Activated T-helper 1 cell treated with anti-CD3 and anti-CD28 coated beads, Interleukin-12 subunit alpha, Interleukin-12 subunit beta, Interleukin-2, Interleukin-4 antibody, amounts not matched to agents 30 ng/mL and 10 ng/mL and 1 ng/mL, durations not matched to agents 14 hours and 24 hours and 36 hours (primary cell): ENCODE data around the gene LGR5. TPM values are rescaled to one million over a fixed set of nuclear protein-coding genes. Genes with fewer than 3 reads are reported as not detected.

Experiments used
- DNase-seq: peaks from one replicate; pipeline ENCODE4 v3.0.0; 2021; ENCODE audit warnings: low spot score
- H3K27ac Mint-ChIP-seq: one replicate; pipeline ENCODE4 v1.8.0; 2021; ENCODE audit warnings: mild to moderate bottlenecking, mixed read lengths
- H3K27me3 Mint-ChIP-seq: one replicate; pipeline ENCODE4 v1.8.0; 2022; ENCODE audit warnings: mild to moderate bottlenecking, moderate library complexity, mixed read lengths; ENCODE audit not compliant: insufficient read depth
- H3K36me3 Mint-ChIP-seq: one replicate; pipeline ENCODE4 v1.8.0; 2021; ENCODE audit warnings: low read depth, mixed read lengths
- H3K4me1 Mint-ChIP-seq: one replicate; pipeline ENCODE4 v1.8.0; 2021; ENCODE audit warnings: low read depth, mixed read lengths
- H3K4me3 Mint-ChIP-seq: one replicate; pipeline ENCODE4 v1.8.0; 2021; ENCODE audit warnings: mild to moderate bottlenecking, moderate library complexity, mixed read lengths
- H3K9me3 Mint-ChIP-seq: one replicate; pipeline ENCODE4 v1.8.0; 2021; ENCODE audit warnings: mixed read lengths
- intact Hi-C: fragments of 100-400 bp; cut with micrococcal nuclease; formaldehyde crosslinking; loops from one replicate; pipeline ENCODE4 v1.15.1; 2024
- total RNA-seq: library from RNA; stranded (reverse); gene quantifications from 2 replicates; pipeline ENCODE4 v1.2.3, GENCODE V29; 2022

Gene LGR5
- total RNA-seq, 1 donor from 2014 or later, result not detected

DNA sequence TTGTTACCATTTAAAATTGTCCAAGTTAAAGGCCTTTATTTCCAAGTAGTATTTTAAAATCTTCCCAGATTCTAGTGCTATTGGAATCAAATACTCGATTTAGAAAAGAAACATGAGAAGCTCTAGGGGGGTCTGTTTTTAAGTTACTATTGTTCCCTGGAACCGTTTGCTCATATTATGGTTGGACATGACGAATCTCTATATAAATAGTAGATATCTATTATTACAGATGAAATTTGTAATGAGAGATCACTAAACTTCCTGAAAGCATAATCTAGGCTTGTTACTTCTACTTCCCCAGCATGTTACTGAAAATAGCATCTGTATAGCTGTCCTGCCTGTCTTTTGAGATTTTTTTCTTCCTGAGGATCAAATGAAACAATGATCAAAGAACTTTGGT is 70.1 kb downstream of the LGR5 start:
- Mint-ChIP-seq H3K4me1 (no peaks in the 10 kb centered on the region), H3K27me3 (peaks cover 2% of the 10 kb centered on the region), H3K27ac (no peak overlapping the region), H3K36me3 (no peaks in the 10 kb centered on the region), H3K4me3 (no peak overlapping the region), H3K9me3 (no peaks in the 10 kb centered on the region)
- no peak for DNase-seq
- intact Hi-C loops, result no loop called here

- DNase-seq, result no peak
- Mint-ChIP-seq H3K9me3 (no peaks in the 10 kb centered on the region), H3K27ac (no peak overlapping the region), H3K4me3 (no peak overlapping the region), H3K36me3 (no peaks in the 10 kb centered on the region), H3K27me3 (peaks cover 2% of the 10 kb centered on the region), H3K4me1 (no peaks in the 10 kb centered on the region)
- intact Hi-C loops, result no loop called here
Measured at GRCh38 chr12:71517145-71517846, 77.7 kb downstream of the LGR5 start.

DNA sequence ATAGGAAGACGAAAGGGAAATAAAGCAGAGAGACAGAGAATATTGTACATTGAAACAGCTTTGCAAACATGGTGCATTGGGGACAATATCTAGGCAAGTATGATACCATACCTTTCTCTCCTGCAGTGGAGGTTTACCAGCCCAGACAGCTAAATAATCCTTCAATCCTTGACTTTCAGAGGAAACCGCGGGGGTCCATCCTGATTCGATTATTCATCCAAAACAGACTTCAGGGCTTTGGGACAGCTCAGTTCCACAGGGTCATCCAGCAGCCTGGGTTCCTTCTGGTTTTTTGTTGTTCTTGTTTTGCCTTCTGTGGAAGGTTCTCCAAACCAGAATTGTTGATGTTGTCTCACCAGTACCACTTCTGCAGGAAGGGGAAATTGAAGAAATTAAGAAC is 81.5 kb downstream of the LGR5 start:
- Mint-ChIP-seq H3K27me3 (peaks cover 2% of the 10 kb centered on the region), H3K36me3 (no peaks in the 10 kb centered on the region), H3K9me3 (no peaks in the 10 kb centered on the region), H3K27ac (no peak overlapping the region), H3K4me3 (no peak overlapping the region), H3K4me1 (no peaks in the 10 kb centered on the region)
- DNase-seq, result no peak
- intact Hi-C loops, result no loop called here

- DNase-seq, result no peak
- no peaks in the 10 kb centered on the region for H3K4me1 Mint-ChIP-seq
- no peaks in the 10 kb centered on the region for H3K36me3 Mint-ChIP-seq
- no peaks in the 10 kb centered on the region for H3K9me3 Mint-ChIP-seq
- H3K27me3 Mint-ChIP-seq, result peaks cover 2% of the 10 kb centered on the region
- H3K4me3 Mint-ChIP-seq, result no peak overlapping the region
- intact Hi-C loops, result no loop called here
- no peak overlapping the region for H3K27ac Mint-ChIP-seq
Measured at GRCh38 chr12:71524626-71525025, 85.0 kb downstream of the LGR5 start.

DNA sequence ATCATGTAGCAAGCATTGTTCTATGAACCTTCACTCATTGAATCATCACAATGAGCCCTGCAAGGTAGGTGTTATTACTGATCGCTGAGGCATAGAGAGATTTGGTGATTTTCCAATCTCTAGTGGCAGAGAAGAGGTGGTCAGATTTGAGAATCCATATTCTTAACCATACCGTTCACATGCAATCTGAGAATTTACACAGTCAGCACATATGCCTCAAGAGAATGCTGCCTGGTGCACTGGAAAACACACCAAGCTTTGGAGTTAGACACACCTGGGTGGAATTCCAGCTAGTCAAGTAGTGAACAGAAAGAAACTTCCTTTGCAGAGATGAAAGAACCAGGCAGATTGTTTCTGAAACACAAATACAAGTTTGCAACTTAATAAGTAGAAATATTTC is 94.1 kb downstream of the LGR5 start:
- Mint-ChIP-seq H3K9me3 (no peaks in the 10 kb centered on the region), H3K4me1 (no peaks in the 10 kb centered on the region), H3K36me3 (no peaks in the 10 kb centered on the region), H3K27ac (no peak overlapping the region), H3K4me3 (no peak overlapping the region), H3K27me3 (peaks cover 9% of the 10 kb centered on the region)
- no peak for DNase-seq
- intact Hi-C loops, result no loop called here

GRCh38 chr12:71536279-71536938 is 96.8 kb downstream of the LGR5 start:
- H3K36me3 Mint-ChIP-seq, result no peaks in the 10 kb centered on the region
- H3K9me3 Mint-ChIP-seq, result no peaks in the 10 kb centered on the region
- no peak for DNase-seq
- H3K4me3 Mint-ChIP-seq, result no peak overlapping the region
- intact Hi-C loops, result no loop called here
- H3K27me3 Mint-ChIP-seq, result peaks cover 12% of the 10 kb centered on the region
- no peaks in the 10 kb centered on the region for H3K4me1 Mint-ChIP-seq
- H3K27ac Mint-ChIP-seq, result no peak overlapping the region

DNA sequence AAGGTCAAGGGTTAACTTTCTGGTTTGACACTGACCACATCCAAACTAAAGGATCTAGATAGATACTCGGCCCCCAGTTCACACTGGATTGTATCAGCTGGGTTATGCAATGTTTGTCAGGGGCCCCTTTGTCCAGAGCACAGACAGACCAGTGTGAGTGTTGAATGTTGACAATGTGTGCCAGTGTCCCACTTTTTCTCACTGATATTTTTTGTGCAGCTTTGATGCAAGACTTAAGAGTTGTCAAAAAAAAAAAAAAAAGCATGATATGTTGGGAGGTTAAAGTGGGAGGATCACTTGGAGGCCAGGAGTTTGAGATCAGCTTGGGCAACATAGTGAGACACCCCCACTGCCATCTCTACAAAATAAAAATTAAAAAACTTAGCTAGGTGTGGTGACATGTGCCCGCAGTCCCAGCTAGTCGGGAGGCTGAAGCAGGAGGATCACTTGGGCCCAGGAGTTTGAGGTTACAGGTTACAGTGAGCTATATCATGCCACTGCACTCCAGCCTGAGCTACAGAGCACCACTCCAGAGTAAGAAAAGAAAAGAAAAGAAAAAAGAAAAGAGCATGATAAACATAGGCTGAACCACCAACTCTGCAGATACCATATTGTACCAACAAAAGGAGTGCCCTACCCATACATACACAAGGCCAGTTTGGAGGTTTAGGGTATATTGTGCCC is 97.5 kb downstream of the LGR5 start:
- Mint-ChIP-seq H3K36me3 (no peaks in the 10 kb centered on the region), H3K27ac (no peak overlapping the region)
- intact Hi-C loops, result no loop called here

GRCh38 chr12:71538807-71539206 is 99.2 kb downstream of the LGR5 start:
- H3K36me3 Mint-ChIP-seq, result no peaks in the 10 kb centered on the region
- no peak for DNase-seq
- no peaks in the 10 kb centered on the region for H3K4me1 Mint-ChIP-seq
- intact Hi-C loops, result no loop called here
- H3K27ac Mint-ChIP-seq, result no peak overlapping the region
- no peak overlapping the region for H3K4me3 Mint-ChIP-seq
- no peaks in the 10 kb centered on the region for H3K9me3 Mint-ChIP-seq
- peaks cover 12% of the 10 kb centered on the region for H3K27me3 Mint-ChIP-seq

More for the DNA sequence above, 97.5 kb downstream of the LGR5 start:
- Mint-ChIP-seq H3K27me3 (peaks cover 12% of the 10 kb centered on the region), H3K4me1 (no peaks in the 10 kb centered on the region), H3K4me3 (no peak overlapping the region), H3K9me3 (no peaks in the 10 kb centered on the region)
- DNase-seq, result no peak

DNA sequence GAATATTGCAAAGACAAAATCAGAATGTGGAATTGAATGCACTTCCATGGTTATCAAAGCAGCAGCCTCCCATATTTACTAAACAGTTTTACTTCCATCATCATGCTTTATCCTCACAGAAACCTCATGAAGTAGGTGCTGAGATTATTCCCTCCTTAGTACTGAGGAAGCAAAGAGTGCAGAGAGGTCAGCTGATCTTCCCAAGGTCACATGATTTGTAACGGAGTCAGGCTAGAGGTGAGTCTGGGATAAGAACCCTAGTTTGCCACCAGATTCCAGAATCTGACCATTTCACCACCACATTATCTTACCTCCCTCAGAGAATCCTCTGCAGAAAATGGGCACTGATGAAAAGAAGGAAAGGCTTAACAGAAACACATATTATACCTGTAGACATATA is 102.0 kb downstream of the LGR5 start:
- no peak overlapping the region for H3K27ac Mint-ChIP-seq
- no peaks in the 10 kb centered on the region for H3K4me1 Mint-ChIP-seq
- H3K9me3 Mint-ChIP-seq, result no peaks in the 10 kb centered on the region
- H3K36me3 Mint-ChIP-seq, result no peaks in the 10 kb centered on the region
- no peak for DNase-seq
- peaks cover 7% of the 10 kb centered on the region for H3K27me3 Mint-ChIP-seq
- intact Hi-C loops, result no loop called here
- H3K4me3 Mint-ChIP-seq, result no peak overlapping the region

DNA sequence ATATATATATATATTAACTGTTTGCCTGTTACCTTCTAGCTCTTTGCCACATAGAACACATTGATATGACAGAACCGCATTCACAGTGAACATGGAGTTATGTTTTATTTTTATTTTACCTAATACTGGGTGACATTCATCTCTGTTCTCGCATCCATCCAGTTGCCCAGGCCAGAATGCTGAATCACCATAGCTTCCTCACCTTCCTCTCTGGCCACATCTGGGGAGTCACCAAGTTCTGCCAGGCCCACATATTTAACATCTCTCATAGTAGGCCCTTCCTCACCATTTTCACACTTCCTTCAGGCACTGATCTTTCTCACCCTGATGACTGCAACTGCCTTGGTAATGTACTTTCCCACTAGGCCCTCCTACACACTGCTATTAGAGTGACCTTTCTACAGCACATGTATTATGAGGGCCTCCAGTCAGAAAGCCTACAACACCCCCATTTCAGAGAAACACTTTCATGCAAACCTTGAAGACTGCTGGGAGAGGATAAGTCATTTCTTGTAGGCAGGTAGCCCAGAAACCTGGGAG is 106.8 kb downstream of the LGR5 start:
- Mint-ChIP-seq H3K27ac (no peak overlapping the region), H3K36me3 (no peaks in the 10 kb centered on the region), H3K4me3 (no peak overlapping the region), H3K4me1 (no peaks in the 10 kb centered on the region), H3K9me3 (no peaks in the 10 kb centered on the region), H3K27me3 (peaks cover 5% of the 10 kb centered on the region)
- intact Hi-C loops, result no loop called here
- DNase-seq, result no peak

DNA sequence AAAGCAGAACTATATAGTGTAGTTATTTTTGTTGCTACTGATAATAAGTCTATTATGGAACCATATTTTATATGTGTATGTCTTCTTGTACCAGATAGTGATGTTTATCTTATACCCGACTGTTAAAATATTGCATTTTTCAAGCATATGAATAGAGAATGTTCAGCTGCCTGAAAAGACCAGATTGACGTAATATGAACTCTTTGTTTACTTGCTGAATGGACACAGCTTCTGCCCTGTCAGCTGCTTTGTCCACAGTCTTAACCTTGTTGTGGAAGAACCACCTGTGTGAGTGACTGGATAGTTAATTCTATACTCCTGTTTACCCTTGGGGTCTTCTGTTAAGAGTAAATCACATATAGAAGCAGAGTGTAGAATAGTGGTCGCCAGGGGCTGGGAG is 109.3 kb downstream of the LGR5 start:
- no peak overlapping the region for H3K4me3 Mint-ChIP-seq
- intact Hi-C loops, result no loop called here
- H3K4me1 Mint-ChIP-seq, result no peaks in the 10 kb centered on the region
- H3K9me3 Mint-ChIP-seq, result no peaks in the 10 kb centered on the region
- peaks cover 5% of the 10 kb centered on the region for H3K27me3 Mint-ChIP-seq
- H3K36me3 Mint-ChIP-seq, result no peaks in the 10 kb centered on the region
- DNase-seq, result no peak
- no peak overlapping the region for H3K27ac Mint-ChIP-seq

- peaks cover 5% of the 10 kb centered on the region for H3K27me3 Mint-ChIP-seq
- H3K4me1 Mint-ChIP-seq, result no peaks in the 10 kb centered on the region
- H3K4me3 Mint-ChIP-seq, result no peak overlapping the region
- H3K27ac Mint-ChIP-seq, result no peak overlapping the region
- H3K9me3 Mint-ChIP-seq, result no peaks in the 10 kb centered on the region
- DNase-seq, result no peak
- no peaks in the 10 kb centered on the region for H3K36me3 Mint-ChIP-seq
- intact Hi-C loops, result no loop called here
Measured at GRCh38 chr12:71551529-71551928, 111.9 kb downstream of the LGR5 start.
